Astrocyte (in vitro differentiated cells and primary cell): Measurements from ENCODE around the gene GAMT.

Experiments used
- EZH2 ChIP-seq: IDR thresholded peaks from 2 replicates; pipeline ENCODE4 v1.6.1; 2012; ENCODE audit warnings: mild to moderate bottlenecking, low read length, inconsistent platforms; ENCODE audit not compliant: insufficient read depth
- TF ChIP-seq, protein P1 (sequence below): IDR thresholded peaks from 2 replicates; pipeline ENCODE4 v1.5.1; 2011; ENCODE audit warnings: low read depth, mild to moderate bottlenecking, inconsistent platforms, low read length, moderate library complexity; ENCODE audit not compliant: insufficient read depth

DNA sequence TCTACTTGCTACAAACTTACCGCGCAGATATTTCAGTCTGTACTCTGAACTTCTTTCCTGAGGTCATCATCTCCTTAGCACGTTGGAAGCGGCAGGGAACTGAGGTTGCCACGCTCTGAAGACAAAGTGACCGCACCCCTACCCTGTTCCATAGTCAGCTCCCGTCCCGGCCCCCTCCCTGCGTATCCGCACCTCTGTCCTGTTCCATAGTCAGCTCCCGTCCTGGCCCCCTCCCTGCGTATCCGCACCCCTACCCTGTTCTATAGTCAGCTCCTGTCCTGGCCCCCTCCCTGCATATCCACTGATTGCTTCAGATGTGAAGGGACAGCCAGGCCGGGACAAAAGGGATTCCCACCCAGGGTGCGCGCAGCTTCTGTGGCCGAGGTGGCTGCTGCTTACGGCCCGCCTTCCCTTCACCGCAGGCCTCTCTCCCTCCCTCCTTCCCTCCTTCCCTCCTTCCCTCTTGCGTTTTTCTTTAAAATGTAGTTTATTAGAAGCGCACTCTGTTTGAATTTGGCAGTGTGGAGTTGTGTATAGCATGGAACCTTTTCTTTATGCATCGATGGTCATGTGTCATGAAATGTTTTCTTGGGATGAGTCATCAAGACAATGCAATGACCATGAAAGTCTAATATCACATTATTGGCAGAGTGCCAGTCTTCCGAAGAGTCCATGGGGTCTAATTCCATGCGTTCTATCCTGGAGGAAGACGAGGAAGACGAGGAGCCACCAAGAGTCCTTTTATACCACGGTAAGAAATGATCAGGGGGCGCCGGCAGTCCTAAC, 39.5 kb downstream of the GAMT start:
- TF ChIP-seq, protein P1, sequence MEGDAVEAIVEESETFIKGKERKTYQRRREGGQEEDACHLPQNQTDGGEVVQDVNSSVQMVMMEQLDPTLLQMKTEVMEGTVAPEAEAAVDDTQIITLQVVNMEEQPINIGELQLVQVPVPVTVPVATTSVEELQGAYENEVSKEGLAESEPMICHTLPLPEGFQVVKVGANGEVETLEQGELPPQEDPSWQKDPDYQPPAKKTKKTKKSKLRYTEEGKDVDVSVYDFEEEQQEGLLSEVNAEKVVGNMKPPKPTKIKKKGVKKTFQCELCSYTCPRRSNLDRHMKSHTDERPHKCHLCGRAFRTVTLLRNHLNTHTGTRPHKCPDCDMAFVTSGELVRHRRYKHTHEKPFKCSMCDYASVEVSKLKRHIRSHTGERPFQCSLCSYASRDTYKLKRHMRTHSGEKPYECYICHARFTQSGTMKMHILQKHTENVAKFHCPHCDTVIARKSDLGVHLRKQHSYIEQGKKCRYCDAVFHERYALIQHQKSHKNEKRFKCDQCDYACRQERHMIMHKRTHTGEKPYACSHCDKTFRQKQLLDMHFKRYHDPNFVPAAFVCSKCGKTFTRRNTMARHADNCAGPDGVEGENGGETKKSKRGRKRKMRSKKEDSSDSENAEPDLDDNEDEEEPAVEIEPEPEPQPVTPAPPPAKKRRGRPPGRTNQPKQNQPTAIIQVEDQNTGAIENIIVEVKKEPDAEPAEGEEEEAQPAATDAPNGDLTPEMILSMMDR = no peak
- no peak for TF ChIP-seq EZH2
